WTC11 (cell line): ENCODE measurements around the gene REST. TPM values are rescaled to one million over a fixed set of nuclear protein-coding genes. Genes with fewer than 3 reads are reported as not detected.
"Not testable (repeated sequence)": the region's sequence is repeated elsewhere in the genome, so short reads cannot be mapped to it uniquely, and the experiment has no call there.

Experiments used
- ATAC-seq: fragments of 200-7000 bp; cut with Tn5 transposase; 2 replicates; pipeline ENCODE4 v1.10.0; 2021; ENCODE audit warnings: mild to moderate bottlenecking, moderate library complexity
- CTCF ChIA-PET: fragments of 300-600 bp; sonication (Branson Sonifier 250); formaldehyde crosslinking; loops from one replicate; lab custom pipeline; 2021; ENCODE audit warnings: antibody characterized with exemption; lab: Charles Lee
- POLR2A ChIA-PET: fragments of 350-600 bp; sonication (Branson Sonifier 250); formaldehyde crosslinking; loops from one replicate; lab custom pipeline; 2021; ENCODE audit warnings: antibody characterized with exemption; lab: Charles Lee
- DNase-seq: peaks from one replicate; pipeline ENCODE4 v3.0.0; 2021; ENCODE audit warnings: low spot score
- H3K27ac Mint-ChIP-seq: 2 replicates; pipeline ENCODE4 v1.8.0; 2021; ENCODE audit warnings: mixed read lengths
- H3K27me3 Mint-ChIP-seq: 2 replicates; pipeline ENCODE4 v1.8.0; 2021; ENCODE audit warnings: low read depth, mild to moderate bottlenecking, moderate library complexity, mixed read lengths
- H3K36me3 Mint-ChIP-seq: 2 replicates; pipeline ENCODE4 v1.8.0; 2021; ENCODE audit warnings: mixed read lengths
- H3K4me1 Mint-ChIP-seq: 2 replicates; pipeline ENCODE4 v1.8.0; 2022; ENCODE audit warnings: mixed read lengths
- H3K4me3 Mint-ChIP-seq: 2 replicates; pipeline ENCODE4 v1.8.0; 2021; ENCODE audit warnings: mild to moderate bottlenecking, moderate library complexity, mixed read lengths
- H3K9me3 Mint-ChIP-seq: 2 replicates; pipeline ENCODE4 v1.8.0; 2021; ENCODE audit warnings: mixed read lengths
- AFF4 ChIP-seq: sonication (generic); formaldehyde crosslinking; IDR thresholded peaks from 2 replicates; pipeline ENCODE4 v1.8.1; 2023; ENCODE audit warnings: mild to moderate bottlenecking, missing genetic modification reagents, borderline replicate concordance
- ATF1 ChIP-seq: sonication (generic); formaldehyde crosslinking; IDR thresholded peaks from 2 replicates; pipeline ENCODE4 v1.8.1; 2023; ENCODE audit warnings: mild to moderate bottlenecking, moderate library complexity, missing genetic modification reagents
- ATF2 ChIP-seq: sonication (generic); formaldehyde crosslinking; IDR thresholded peaks from 2 replicates; pipeline ENCODE4 v1.8.1; 2022; ENCODE audit warnings: low read depth, missing genetic modification reagents, borderline replicate concordance
- ATF3 ChIP-seq: sonication (generic); formaldehyde crosslinking; conservative IDR thresholded peaks from 2 replicates; pipeline ENCODE4 v1.8.1; 2022; ENCODE audit warnings: mild to moderate bottlenecking, missing genetic modification reagents
- CBFB ChIP-seq: sonication (generic); formaldehyde crosslinking; IDR thresholded peaks from 2 replicates; pipeline ENCODE4 v1.8.1; 2022; ENCODE audit warnings: mild to moderate bottlenecking, low read depth, missing genetic modification reagents
- CREB1 ChIP-seq: sonication (generic); formaldehyde crosslinking; IDR thresholded peaks from 2 replicates; pipeline ENCODE4 v1.8.0; 2023; ENCODE audit warnings: mild to moderate bottlenecking, missing genetic modification reagents
- E2F5 ChIP-seq: sonication (generic); formaldehyde crosslinking; IDR thresholded peaks from 2 replicates; pipeline ENCODE4 v1.8.1; 2022; ENCODE audit warnings: mild to moderate bottlenecking, moderate library complexity, missing genetic modification reagents
- ESRRA ChIP-seq: sonication (generic); formaldehyde crosslinking; IDR thresholded peaks from 2 replicates; pipeline ENCODE4 v1.8.1; 2022; ENCODE audit warnings: mild to moderate bottlenecking, missing genetic modification reagents, borderline replicate concordance
- FOXJ3 ChIP-seq: sonication (generic); formaldehyde crosslinking; IDR thresholded peaks from 2 replicates; pipeline ENCODE4 v1.9.0; 2021; ENCODE audit warnings: missing genetic modification reagents, mild to moderate bottlenecking, borderline replicate concordance
- GTF2I ChIP-seq: fragments of 250-450 bp; sonication (Bioruptor Pico); conservative IDR thresholded peaks from 2 replicates; pipeline ENCODE4 v1.4.0; 2021; ENCODE audit warnings: mild to moderate bottlenecking
- IRF1 ChIP-seq: sonication (generic); formaldehyde crosslinking; IDR thresholded peaks from 2 replicates; pipeline ENCODE4 v1.8.0; 2023; ENCODE audit warnings: missing genetic modification reagents
- NR1H2 ChIP-seq: sonication (generic); formaldehyde crosslinking; IDR thresholded peaks from 2 replicates; pipeline ENCODE4 v1.9.0; 2021; ENCODE audit warnings: mild to moderate bottlenecking, moderate library complexity, missing genetic modification reagents
- NR2C2 ChIP-seq: sonication (generic); formaldehyde crosslinking; IDR thresholded peaks from 2 replicates; pipeline ENCODE4 v1.8.0; 2022; ENCODE audit warnings: mild to moderate bottlenecking, missing genetic modification reagents
- PRRX2 ChIP-seq: fragments of 250-450 bp; sonication (Bioruptor Pico); IDR thresholded peaks from 2 replicates; pipeline ENCODE4 v1.8.0; 2021; ENCODE audit warnings: mild to moderate bottlenecking
- SOX15 ChIP-seq: fragments of 250-450 bp; sonication (Bioruptor Pico); IDR thresholded peaks from 2 replicates; pipeline ENCODE4 v1.9.0; 2021; ENCODE audit warnings: mild to moderate bottlenecking
- TP53 ChIP-seq: sonication (generic); formaldehyde crosslinking; IDR thresholded peaks from 2 replicates; pipeline ENCODE4 v1.8.1; 2023; ENCODE audit warnings: mild to moderate bottlenecking, missing genetic modification reagents
- USF1 ChIP-seq: sonication (generic); formaldehyde crosslinking; IDR thresholded peaks from 2 replicates; pipeline ENCODE4 v1.8.0; 2022; ENCODE audit warnings: mild to moderate bottlenecking, missing genetic modification reagents
- ZBTB21 ChIP-seq: sonication (generic); formaldehyde crosslinking; IDR thresholded peaks from 2 replicates; pipeline ENCODE4 v1.8.1; 2023; ENCODE audit warnings: mild to moderate bottlenecking, missing genetic modification reagents, borderline replicate concordance
- ZNF396 ChIP-seq: fragments of 250-450 bp; sonication (Bioruptor Pico); IDR thresholded peaks from 2 replicates; pipeline ENCODE4 v1.8.0; 2021; ENCODE audit warnings: mild to moderate bottlenecking, moderate library complexity, borderline replicate concordance
- ZNF416 ChIP-seq: fragments of 250-450 bp; sonication (Bioruptor Pico); IDR thresholded peaks from 2 replicates; pipeline ENCODE4 v1.9.0; 2021; ENCODE audit warnings: mild to moderate bottlenecking, inconsistent platforms
- ZSCAN18 ChIP-seq: fragments of 250-450 bp; sonication (Bioruptor Pico); IDR thresholded peaks from 2 replicates; pipeline ENCODE4 v2.1.2; 2022; ENCODE audit warnings: mild to moderate bottlenecking, moderate library complexity
- total RNA-seq: library from RNA; stranded (reverse); gene quantifications from 3 replicates; pipeline ENCODE4 v1.2.3, GENCODE V29; 2021

REST gene
- total RNA-seq, 1 experiment from 2014 or later = 75.1 TPM

- TF ChIP-seq NR2C2 = no peak
- no peak for TF ChIP-seq USF1
- no peak for TF ChIP-seq TP53 (CRISPR knock-in tag)
- TF ChIP-seq ATF1 (CRISPR knock-in tag) = no peak
- no peak for TF ChIP-seq FOXJ3 (CRISPR knock-in tag)
- no peak for TF ChIP-seq ZSCAN18 (CRISPR knock-in tag)
- TF ChIP-seq IRF1 (CRISPR knock-in tag) = no peak
- no peak for TF ChIP-seq SOX15 (CRISPR knock-in tag)
- no peak for TF ChIP-seq CREB1 (CRISPR knock-in tag)
- no peak for TF ChIP-seq ZNF416 (CRISPR knock-in tag)
- no peak for TF ChIP-seq ESRRA
- TF ChIP-seq ATF2 (CRISPR knock-in tag) = no peak
- no peak for TF ChIP-seq PRRX2 (CRISPR knock-in tag)
Measured at GRCh38 chr4:56914336-56914735, 6.6 kb downstream of the REST start (continued).

GRCh38 chr4:56914977-56915376 lies 7.3 kb downstream of the REST start:
- DNase-seq, POLR2A ChIA-PET, CTCF ChIA-PET, ATAC-seq, H3K27me3 Mint-ChIP-seq, H3K4me3 Mint-ChIP-seq, H3K27ac Mint-ChIP-seq, H3K9me3 Mint-ChIP-seq: not testable (repeated sequence)
- Mint-ChIP-seq H3K4me1 (peaks cover 25% of the 10 kb centered on the region), H3K36me3 (peaks cover 38% of the 10 kb centered on the region)

GRCh38 chr4:56927196-56927595 lies 19.5 kb downstream of the REST start:
- peaks cover 5% of the 10 kb centered on the region; the same call in 1 of the 2 replicates for H3K4me1 Mint-ChIP-seq
- ATAC-seq = no peak
- H3K27ac Mint-ChIP-seq = no peak overlapping the region
- H3K4me3 Mint-ChIP-seq = no peak overlapping the region
- no peaks in the 10 kb centered on the region for H3K27me3 Mint-ChIP-seq
- ChIA-PET CTCF (no interaction called here), POLR2A (interaction anchor here (0.7 kb wide), 1 partner anchor 498 kb away, joined by 3 read pairs; no protein-coding TSS in a partner anchor)
- peaks cover 58% of the 10 kb centered on the region for H3K36me3 Mint-ChIP-seq
- no peak for DNase-seq
- no peaks in the 10 kb centered on the region; the same call in 1 of the 2 replicates for H3K9me3 Mint-ChIP-seq
- no peak for TF ChIP-seq ZBTB21
- no peak for TF ChIP-seq ATF1 (CRISPR knock-in tag)
- TF ChIP-seq GTF2I = no peak
- no peak for TF ChIP-seq AFF4 (CRISPR knock-in tag)
- no peak for TF ChIP-seq ATF2 (CRISPR knock-in tag)
- no peak for TF ChIP-seq CBFB (CRISPR knock-in tag)
- no peak for TF ChIP-seq ESRRA
- TF ChIP-seq ZNF396 = no peak
- TF ChIP-seq NR1H2 = no peak
- TF ChIP-seq E2F5 (CRISPR knock-in tag) = no peak
- TF ChIP-seq ATF3 (CRISPR knock-in tag) = no peak
